ENCODE measurements around the gene ALOXE3.

The ALOXE3 gene

DNA sequence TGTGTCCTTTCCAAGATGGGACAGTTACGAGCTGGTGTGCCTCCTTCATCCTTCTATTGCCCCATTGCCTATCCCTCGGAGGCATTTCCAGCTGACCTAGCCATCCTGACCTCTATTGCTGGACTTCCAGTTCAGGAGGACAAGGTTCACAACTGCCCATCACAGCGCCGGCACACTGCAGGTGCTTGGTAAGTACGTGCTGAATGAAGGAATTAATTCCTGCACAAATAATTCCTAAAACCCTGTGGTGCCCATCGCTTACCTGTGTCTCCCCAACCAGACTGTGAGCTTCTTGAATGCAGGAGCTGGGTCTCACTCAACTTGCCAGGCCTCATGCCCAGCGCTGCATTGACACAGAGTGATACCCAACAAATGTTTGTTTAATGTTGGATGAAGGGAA is 66.5 kb downstream of the ALOXE3 start:
- Histone ChIP-seq H4K91ac (ENCODE audit: low read depth, low read length) (no peak overlapping the region), H3K9me3 (ENCODE audit: insufficient read depth, low read depth, low read length) (no peaks in the 10 kb centered on the region), H3K27me3 (ENCODE audit: insufficient read depth, low read length) (no peaks in the 10 kb centered on the region), H2BK120ac (ENCODE audit: insufficient read depth, low read length, poor library complexity) (no peak overlapping the region), H3K4me2 (ENCODE audit: low read length) (no peak overlapping the region), H4K12ac (ENCODE audit: low read depth, low read length) (no peak overlapping the region), H3K4ac (ENCODE audit: low read depth, low read length) (no peak overlapping the region), H3K9ac (ENCODE audit: low read length) (no peak overlapping the region), H3K18ac (ENCODE audit: low read length) (no peak overlapping the region), H3K4me1 (ENCODE audit: control insufficient read depth in 1 of 2, insufficient read depth in 2 of 2, low read length in 2 of 2) (peaks cover 0 to 3% of the 10 kb centered on the region in 2 experiments), H3K23ac (ENCODE audit: low read length) (no peak overlapping the region), H2BK12ac (ENCODE audit: low read length) (no peak overlapping the region), H3K79me1 (ENCODE audit: low read length) (peaks cover 3% of the 10 kb centered on the region), H3K27ac (ENCODE audit: low read depth, low read length) (no peak overlapping the region), H3K14ac (ENCODE audit: low read length) (no peak overlapping the region), H3K36me3 (ENCODE audit: control insufficient read depth in 1 of 2, insufficient read depth in 2 of 2, low read length in 2 of 2) (no peaks in the 10 kb centered on the region), H3K79me2 (ENCODE audit: control insufficient read depth, insufficient read depth, low read length, poor library complexity) (no peaks in the 10 kb centered on the region), H3K4me3 (ENCODE audit: low read depth, low read length) (no peak overlapping the region), H2AK5ac (ENCODE audit: low read length) (no peak overlapping the region), H4K8ac (ENCODE audit: low read depth, low read length) (no peak overlapping the region), H2BK5ac (ENCODE audit: low read depth, low read length, poor library complexity) (no peak overlapping the region), H2AFZ (ENCODE audit: insufficient read depth, low read length, poor library complexity) (no peak overlapping the region)
- no CpG with 5 or more reads among the region's 7 CpGs for WGBS (ENCODE audit: extremely low coverage, insufficient coverage, insufficient read length)
- no peak for DNase-seq

DNA sequence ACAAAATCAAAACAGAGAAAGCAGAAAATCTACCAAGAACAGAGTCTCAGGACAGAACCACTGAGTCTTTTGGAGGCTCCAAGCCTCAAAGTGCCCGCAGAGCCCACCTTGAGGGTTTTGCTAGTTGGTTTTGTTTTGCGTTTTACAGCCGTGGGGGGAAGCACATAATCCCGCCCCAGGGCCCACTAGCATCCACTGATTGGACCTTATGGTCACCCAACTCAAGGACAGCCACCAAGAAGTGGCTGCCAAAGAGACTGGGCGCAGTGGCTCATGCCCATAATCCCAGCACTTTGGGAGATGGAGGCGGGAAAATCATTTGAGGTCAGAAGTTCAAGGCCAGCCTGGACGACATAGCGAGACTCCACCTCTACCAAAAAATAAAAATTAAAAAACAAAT is 69.6 kb downstream of the ALOXE3 start:
- no peaks in the 10 kb centered on the region for H3K27me3 ChIP-seq (ENCODE audit: insufficient read depth, low read length)
- H3K27ac ChIP-seq (ENCODE audit: low read depth, low read length) = no peak overlapping the region
- no peak overlapping the region for H4K12ac ChIP-seq (ENCODE audit: low read depth, low read length)
- H3K4me2 ChIP-seq (ENCODE audit: low read length) = no peak overlapping the region
- DNase-seq = no peak
- no peaks in the 10 kb centered on the region for H3K79me2 ChIP-seq (ENCODE audit: control insufficient read depth, insufficient read depth, low read length, poor library complexity)
- WGBS (ENCODE audit: extremely low coverage, insufficient coverage, insufficient read length) = no CpG with 5 or more reads among the region's 8 CpGs
- H3K79me1 ChIP-seq (ENCODE audit: low read length) = no peaks in the 10 kb centered on the region
- no peak overlapping the region for H2AK5ac ChIP-seq (ENCODE audit: low read length)
- no peak overlapping the region for H3K23ac ChIP-seq (ENCODE audit: low read length)
- H3K9ac ChIP-seq (ENCODE audit: low read length) = no peak overlapping the region
- H3K36me3 ChIP-seq (ENCODE audit: control insufficient read depth in 1 of 2, insufficient read depth in 2 of 2, low read length in 2 of 2) = no peaks in the 10 kb centered on the region
- no peak overlapping the region for H3K4me3 ChIP-seq (ENCODE audit: low read depth, low read length)
- H2BK120ac ChIP-seq (ENCODE audit: insufficient read depth, low read length, poor library complexity) = no peak overlapping the region
- no peak overlapping the region for H2AFZ ChIP-seq (ENCODE audit: insufficient read depth, low read length, poor library complexity)
- no peak overlapping the region for H2BK5ac ChIP-seq (ENCODE audit: low read depth, low read length, poor library complexity)
- no peak overlapping the region for H4K91ac ChIP-seq (ENCODE audit: low read depth, low read length)
- peaks cover 4% of the 10 kb centered on the region for H3K9me3 ChIP-seq (ENCODE audit: insufficient read depth, low read depth, low read length)
- no peak overlapping the region for H3K18ac ChIP-seq (ENCODE audit: low read length)
- no peak overlapping the region for H2BK12ac ChIP-seq (ENCODE audit: low read length)
- H3K4me1 ChIP-seq (ENCODE audit: control insufficient read depth in 1 of 2, insufficient read depth in 2 of 2, low read length in 2 of 2) = no peaks in the 10 kb centered on the region
- no peak overlapping the region for H3K14ac ChIP-seq (ENCODE audit: low read length)
- H3K4ac ChIP-seq (ENCODE audit: low read depth, low read length) = no peak overlapping the region
- no peak overlapping the region for H4K8ac ChIP-seq (ENCODE audit: low read depth, low read length)

DNA sequence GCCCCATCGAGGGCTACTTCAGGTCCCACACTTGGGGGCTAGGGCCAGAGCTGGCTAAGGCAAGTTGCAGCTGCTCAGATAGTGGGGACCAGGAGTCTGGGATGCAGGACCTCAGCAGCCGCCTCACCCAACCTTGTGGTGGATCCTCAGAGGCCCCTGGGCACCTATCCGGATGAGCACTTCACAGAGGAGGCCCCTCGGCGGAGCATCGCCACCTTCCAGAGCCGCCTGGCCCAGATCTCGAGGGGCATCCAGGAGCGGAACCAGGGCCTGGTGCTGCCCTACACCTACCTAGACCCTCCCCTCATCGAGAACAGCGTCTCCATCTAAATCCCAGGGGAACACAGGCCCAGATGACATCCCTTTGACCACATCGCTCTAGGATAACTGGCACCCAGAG is 70.1 kb downstream of the ALOXE3 start:
- Histone ChIP-seq H3K23ac (ENCODE audit: low read length) (no peak overlapping the region), H3K27me3 (ENCODE audit: insufficient read depth, low read length) (no peaks in the 10 kb centered on the region), H3K79me1 (ENCODE audit: low read length) (no peaks in the 10 kb centered on the region), H2BK120ac (ENCODE audit: insufficient read depth, low read length, poor library complexity) (no peak overlapping the region), H3K18ac (ENCODE audit: low read length) (no peak overlapping the region), H3K9me3 (ENCODE audit: insufficient read depth, low read depth, low read length) (peaks cover 4% of the 10 kb centered on the region), H2BK5ac (ENCODE audit: low read depth, low read length, poor library complexity) (no peak overlapping the region), H3K79me2 (ENCODE audit: control insufficient read depth, insufficient read depth, low read length, poor library complexity) (no peaks in the 10 kb centered on the region), H3K14ac (ENCODE audit: low read length) (no peak overlapping the region), H3K36me3 (ENCODE audit: control insufficient read depth in 1 of 2, insufficient read depth in 2 of 2, low read length in 2 of 2) (no peaks in the 10 kb centered on the region), H4K8ac (ENCODE audit: low read depth, low read length) (no peak overlapping the region), H3K27ac (ENCODE audit: low read depth, low read length) (no peak overlapping the region), H3K4me1 (ENCODE audit: control insufficient read depth in 1 of 2, insufficient read depth in 2 of 2, low read length in 2 of 2) (no peaks in the 10 kb centered on the region), H2BK12ac (ENCODE audit: low read length) (no peak overlapping the region), H4K12ac (ENCODE audit: low read depth, low read length) (no peak overlapping the region), H3K4me2 (ENCODE audit: low read length) (no peak overlapping the region), H3K4ac (ENCODE audit: low read depth, low read length) (no peak overlapping the region), H3K9ac (ENCODE audit: low read length) (no peak overlapping the region), H2AK5ac (ENCODE audit: low read length) (no peak overlapping the region), H4K91ac (ENCODE audit: low read depth, low read length) (no peak overlapping the region), H2AFZ (ENCODE audit: insufficient read depth, low read length, poor library complexity) (no peak overlapping the region), H3K4me3 (ENCODE audit: low read depth, low read length) (no peak overlapping the region)
- no CpG with 5 or more reads among the region's 12 CpGs for WGBS (ENCODE audit: extremely low coverage, insufficient coverage, insufficient read length)
- DNase-seq = no peak

DNA sequence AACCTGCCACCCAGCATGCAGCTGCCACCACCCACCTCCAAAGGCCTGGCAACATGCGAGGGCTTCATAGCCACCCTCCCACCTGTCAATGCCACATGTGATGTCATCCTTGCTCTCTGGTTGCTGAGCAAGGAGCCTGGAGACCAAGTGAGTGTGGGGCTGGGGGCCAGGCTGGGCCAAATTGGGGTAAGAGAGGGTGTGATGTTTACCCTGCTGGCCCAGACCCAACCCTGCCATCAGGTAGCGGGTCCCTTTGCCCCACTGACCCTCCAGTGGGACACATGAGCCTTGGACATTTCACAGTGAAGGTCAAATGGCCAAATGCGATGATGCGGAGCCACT is 70.6 kb downstream of the ALOXE3 start:
- no peak overlapping the region for H2AK5ac ChIP-seq (ENCODE audit: low read length)
- no peak overlapping the region for H4K12ac ChIP-seq (ENCODE audit: low read depth, low read length)
- no peak overlapping the region for H3K14ac ChIP-seq (ENCODE audit: low read length)
- WGBS (ENCODE audit: extremely low coverage, insufficient coverage, insufficient read length) = no CpG with 5 or more reads among the region's 4 CpGs
- no peak overlapping the region for H2AFZ ChIP-seq (ENCODE audit: insufficient read depth, low read length, poor library complexity)
- H2BK120ac ChIP-seq (ENCODE audit: insufficient read depth, low read length, poor library complexity) = no peak overlapping the region
- no peaks in the 10 kb centered on the region for H3K36me3 ChIP-seq (ENCODE audit: control insufficient read depth in 1 of 2, insufficient read depth in 2 of 2, low read length in 2 of 2)
- H2BK12ac ChIP-seq (ENCODE audit: low read length) = no peak overlapping the region
- H3K4me2 ChIP-seq (ENCODE audit: low read length) = no peak overlapping the region
- no peaks in the 10 kb centered on the region for H3K79me2 ChIP-seq (ENCODE audit: control insufficient read depth, insufficient read depth, low read length, poor library complexity)
- H3K4ac ChIP-seq (ENCODE audit: low read depth, low read length) = no peak overlapping the region
- no peak overlapping the region for H3K23ac ChIP-seq (ENCODE audit: low read length)
- H3K27me3 ChIP-seq (ENCODE audit: insufficient read depth, low read length) = no peaks in the 10 kb centered on the region
- peaks cover 4% of the 10 kb centered on the region for H3K9me3 ChIP-seq (ENCODE audit: insufficient read depth, low read depth, low read length)
- H4K91ac ChIP-seq (ENCODE audit: low read depth, low read length) = no peak overlapping the region
- no peak overlapping the region for H3K9ac ChIP-seq (ENCODE audit: low read length)
- H3K79me1 ChIP-seq (ENCODE audit: low read length) = no peaks in the 10 kb centered on the region
- H3K4me1 ChIP-seq (ENCODE audit: control insufficient read depth in 1 of 2, insufficient read depth in 2 of 2, low read length in 2 of 2) = no peaks in the 10 kb centered on the region
- H4K8ac ChIP-seq (ENCODE audit: low read depth, low read length) = no peak overlapping the region
- H3K27ac ChIP-seq (ENCODE audit: low read depth, low read length) = no peak overlapping the region
- H3K18ac ChIP-seq (ENCODE audit: low read length) = no peak overlapping the region
- DNase-seq = no peak
- H3K4me3 ChIP-seq (ENCODE audit: low read depth, low read length) = no peak overlapping the region
- no peak overlapping the region for H2BK5ac ChIP-seq (ENCODE audit: low read depth, low read length, poor library complexity)

All from trophoblast cell (in vitro differentiated cells and primary cell).